SK-MEL-5 (cell line): ENCODE data around the gene DMD. TPM values are rescaled to one million over a fixed set of nuclear protein-coding genes. Genes with fewer than 3 reads are reported as not detected.

ENCODE experiments used
- DNase-seq: peaks from one replicate; pipeline ENCODE4 v3.0.0-alpha.2; 2016; ENCODE audit warnings: low read depth, low spot score
- in situ Hi-C: cut with HindIII; loops from 2 replicates; pipeline ENCODE4 v1.10.0; 2016; ENCODE audit warnings: low sequenced_read_pairs, high pct_unique_total_duplicates, low pct_unique_long_range_greater_than_20kb
- total RNA-seq: library from RNA; depleted of rRNA; stranded (reverse); fragments of >200 nt; shearing (Covaris generic); gene quantifications from 2 replicates; pipeline ENCODE4 v1.2.3, GENCODE V29; 2014

Gene DMD
- total RNA-seq, 1 experiment from 2014 or later = 12.9 TPM

GRCh38 chrX:31212856-31213748, 1998.2 kb downstream of the DMD start:
- DNase-seq = no peak
- in situ Hi-C loops = no loop called here

- DNase-seq = no peak
- in situ Hi-C loops = no loop called here
Measured at GRCh38 chrX:31209005-31209628, 2002.2 kb downstream of the DMD start.

GRCh38 chrX:31201503-31201902, 2009.8 kb downstream of the DMD start:
- in situ Hi-C loops = no loop called here

GRCh38 chrX:31200430-31200829, 2010.9 kb downstream of the DMD start:
- no peak for DNase-seq
- in situ Hi-C loops = no loop called here

More at GRCh38 chrX:31201503-31201902, 2009.8 kb downstream of the DMD start:
- no peak for DNase-seq

GRCh38 chrX:31199840-31200114, 2011.6 kb downstream of the DMD start:
- in situ Hi-C loops = no loop called here

GRCh38 chrX:31199056-31199839, 2012.1 kb downstream of the DMD start:
- in situ Hi-C loops = no loop called here
- DNase-seq = no peak

More at GRCh38 chrX:31199840-31200114, 2011.6 kb downstream of the DMD start:
- DNase-seq = no peak

- no peak for DNase-seq
- in situ Hi-C loops = no loop called here
Measured at GRCh38 chrX:31190221-31190975, 2021.0 kb downstream of the DMD start.

GRCh38 chrX:31186693-31187338, 2024.5 kb downstream of the DMD start:
- DNase-seq = no peak
- in situ Hi-C loops = no loop called here

- no peak for DNase-seq
- in situ Hi-C loops = no loop called here
Measured at GRCh38 chrX:31185884-31186283, 2025.5 kb downstream of the DMD start.

GRCh38 chrX:31181377-31182000, 2029.9 kb downstream of the DMD start:
- in situ Hi-C loops = no loop called here
- no peak for DNase-seq

GRCh38 chrX:31179203-31179602, 2032.1 kb downstream of the DMD start:
- in situ Hi-C loops = no loop called here
- no peak for DNase-seq

- no peak for DNase-seq
- in situ Hi-C loops = no loop called here
Measured at GRCh38 chrX:31178769-31179125, 2032.6 kb downstream of the DMD start.

GRCh38 chrX:31178064-31178768, 2033.1 kb downstream of the DMD start:
- no peak for DNase-seq
- in situ Hi-C loops = no loop called here

- in situ Hi-C loops = no loop called here
- no peak for DNase-seq
Measured at GRCh38 chrX:31170792-31171191, 2040.6 kb downstream of the DMD start.

- DNase-seq = no peak
- in situ Hi-C loops = no loop called here
Measured at GRCh38 chrX:31168551-31168950, 2042.8 kb downstream of the DMD start.

GRCh38 chrX:31166832-31167231, 2044.5 kb downstream of the DMD start:
- in situ Hi-C loops = no loop called here

More at GRCh38 chrX:31166832-31167231, 2044.5 kb downstream of the DMD start:
- DNase-seq = no peak
